Type B pancreatic cell (in vitro differentiated cells): ENCODE measurements around the gene FCAR. TPM values are rescaled to one million over a fixed set of nuclear protein-coding genes. Genes with fewer than 3 reads are reported as not detected.
"Not testable (repeated sequence)": the region's sequence is repeated elsewhere in the genome, so short reads cannot be mapped to it uniquely, and the experiment has no call there.

Source experiments
- DNase-seq: peaks from one replicate; pipeline ENCODE4 v3.0.0; 2021; ENCODE audit warnings: mixed read lengths; ENCODE audit not compliant: unreplicated experiment; ENCODE audit errors: extremely low spot score
- H3K27ac Mint-ChIP-seq: 2 replicates; pipeline ENCODE4 v1.8.0; 2021; ENCODE audit warnings: mild to moderate bottlenecking, mixed read lengths
- H3K27me3 Mint-ChIP-seq: 2 replicates; pipeline ENCODE4 v1.8.0; 2021; ENCODE audit warnings: mixed read lengths
- H3K36me3 Mint-ChIP-seq: 2 replicates; pipeline ENCODE4 v1.8.0; 2021; ENCODE audit warnings: mixed read lengths
- H3K4me1 Mint-ChIP-seq: one replicate; pipeline ENCODE4 v1.8.0; 2021; ENCODE audit warnings: mixed read lengths; ENCODE audit not compliant: unreplicated experiment
- H3K4me3 Mint-ChIP-seq: 2 replicates; pipeline ENCODE4 v1.8.0; 2021; ENCODE audit warnings: mild to moderate bottlenecking, mixed read lengths
- H3K9me3 Mint-ChIP-seq: 2 replicates; pipeline ENCODE4 v1.8.0; 2021; ENCODE audit warnings: mixed read lengths
- total RNA-seq: library from RNA; stranded (reverse); gene quantifications from 2 replicates; pipeline ENCODE4 v1.2.1, GENCODE V29; 2021; ENCODE audit warnings: low replicate concordance
- TF ChIP-seq, protein P1 (sequence below): fragments of 200-600 bp; sonication (generic); conservative IDR thresholded peaks from 2 replicates; pipeline ENCODE4 v1.5.0; 2021; ENCODE audit warnings: antibody characterized with exemption, mild to moderate bottlenecking

The FCAR gene
- total RNA-seq, 1 donor from 2014 or later = not detected

DNA sequence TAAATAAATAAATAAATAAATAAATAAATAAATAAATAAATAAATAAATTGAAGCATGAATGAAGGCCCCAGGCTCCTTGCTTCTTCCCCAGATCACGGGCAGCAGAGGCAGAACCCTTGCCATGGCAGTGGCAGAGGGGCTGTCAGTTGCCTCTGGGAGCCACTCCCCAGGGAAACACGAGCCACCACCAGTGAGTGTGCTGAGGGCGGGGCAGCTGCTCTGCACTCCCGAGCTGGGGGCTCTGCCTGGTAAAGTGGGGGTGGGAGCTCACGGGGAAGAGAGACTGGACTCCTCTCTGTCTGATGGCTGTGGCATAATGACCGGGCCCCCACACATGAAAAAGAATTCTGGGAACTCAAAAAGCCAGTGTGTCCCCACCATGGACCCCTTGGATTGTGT, 7.8 kb downstream of the FCAR start:
- H3K4me1 Mint-ChIP-seq = no peaks in the 10 kb centered on the region
- H3K27ac Mint-ChIP-seq = no peak overlapping the region
- no peak overlapping the region for H3K4me3 Mint-ChIP-seq
- H3K27me3 Mint-ChIP-seq = peaks cover 11% of the 10 kb centered on the region
- TF ChIP-seq, protein P1, sequence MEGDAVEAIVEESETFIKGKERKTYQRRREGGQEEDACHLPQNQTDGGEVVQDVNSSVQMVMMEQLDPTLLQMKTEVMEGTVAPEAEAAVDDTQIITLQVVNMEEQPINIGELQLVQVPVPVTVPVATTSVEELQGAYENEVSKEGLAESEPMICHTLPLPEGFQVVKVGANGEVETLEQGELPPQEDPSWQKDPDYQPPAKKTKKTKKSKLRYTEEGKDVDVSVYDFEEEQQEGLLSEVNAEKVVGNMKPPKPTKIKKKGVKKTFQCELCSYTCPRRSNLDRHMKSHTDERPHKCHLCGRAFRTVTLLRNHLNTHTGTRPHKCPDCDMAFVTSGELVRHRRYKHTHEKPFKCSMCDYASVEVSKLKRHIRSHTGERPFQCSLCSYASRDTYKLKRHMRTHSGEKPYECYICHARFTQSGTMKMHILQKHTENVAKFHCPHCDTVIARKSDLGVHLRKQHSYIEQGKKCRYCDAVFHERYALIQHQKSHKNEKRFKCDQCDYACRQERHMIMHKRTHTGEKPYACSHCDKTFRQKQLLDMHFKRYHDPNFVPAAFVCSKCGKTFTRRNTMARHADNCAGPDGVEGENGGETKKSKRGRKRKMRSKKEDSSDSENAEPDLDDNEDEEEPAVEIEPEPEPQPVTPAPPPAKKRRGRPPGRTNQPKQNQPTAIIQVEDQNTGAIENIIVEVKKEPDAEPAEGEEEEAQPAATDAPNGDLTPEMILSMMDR = no peak
- H3K9me3 Mint-ChIP-seq = no peaks in the 10 kb centered on the region
- DNase-seq = no peak
- H3K36me3 Mint-ChIP-seq = no peaks in the 10 kb centered on the region

DNA sequence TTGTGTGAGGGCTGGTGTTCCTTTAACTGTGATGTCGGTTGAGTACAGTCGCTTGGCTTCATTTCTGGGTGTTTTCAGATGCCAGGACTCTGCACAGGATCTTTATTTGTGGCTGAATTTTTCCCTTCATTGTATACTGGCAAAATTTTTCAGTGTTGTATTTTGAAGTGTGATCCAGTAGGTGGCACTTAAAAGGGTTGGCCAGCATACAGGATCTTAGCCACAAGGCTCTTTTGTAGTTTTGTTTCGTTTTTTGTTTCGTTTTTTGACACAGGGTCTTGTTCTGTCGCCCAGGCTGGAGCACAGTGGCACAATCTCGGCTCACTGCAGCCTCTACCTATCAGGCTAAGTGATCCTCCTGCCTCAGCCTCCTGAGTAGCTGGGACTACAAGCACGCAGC, 8.7 kb downstream of the FCAR start:
- Mint-ChIP-seq H3K27me3 (peaks cover 11% of the 10 kb centered on the region), H3K4me3 (no peak overlapping the region), H3K4me1 (no peaks in the 10 kb centered on the region), H3K9me3 (no peaks in the 10 kb centered on the region), H3K36me3 (no peaks in the 10 kb centered on the region), H3K27ac (no peak overlapping the region)
- DNase-seq = no peak
- TF ChIP-seq, protein P1 = no peak

DNA sequence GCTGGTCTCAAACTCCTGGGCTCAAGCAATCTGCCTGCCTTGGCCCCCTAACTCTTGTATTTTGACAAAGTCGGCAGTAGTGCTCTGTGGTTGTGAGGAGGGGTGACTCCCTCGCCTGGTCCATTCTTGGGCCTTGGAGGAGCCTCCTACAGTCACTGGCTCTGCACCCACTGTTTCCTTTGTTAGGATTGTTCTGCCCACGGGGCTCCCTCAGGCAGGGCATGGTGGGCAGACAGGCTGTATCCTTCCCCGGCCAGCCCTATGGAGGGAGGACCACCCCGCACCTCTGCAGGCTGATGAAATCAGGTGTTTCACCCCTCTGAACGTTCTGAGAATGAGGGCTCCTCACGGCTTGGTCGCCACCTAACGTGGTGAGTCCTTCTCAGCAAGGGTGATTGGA, 9.2 kb downstream of the FCAR start:
- H3K9me3 Mint-ChIP-seq = no peaks in the 10 kb centered on the region
- H3K4me1 Mint-ChIP-seq = no peaks in the 10 kb centered on the region
- no peak overlapping the region for H3K27ac Mint-ChIP-seq
- peaks cover 11% of the 10 kb centered on the region for H3K27me3 Mint-ChIP-seq
- TF ChIP-seq, protein P1 = no peak
- H3K36me3 Mint-ChIP-seq = no peaks in the 10 kb centered on the region
- no peak for DNase-seq
- H3K4me3 Mint-ChIP-seq = no peak overlapping the region

DNA sequence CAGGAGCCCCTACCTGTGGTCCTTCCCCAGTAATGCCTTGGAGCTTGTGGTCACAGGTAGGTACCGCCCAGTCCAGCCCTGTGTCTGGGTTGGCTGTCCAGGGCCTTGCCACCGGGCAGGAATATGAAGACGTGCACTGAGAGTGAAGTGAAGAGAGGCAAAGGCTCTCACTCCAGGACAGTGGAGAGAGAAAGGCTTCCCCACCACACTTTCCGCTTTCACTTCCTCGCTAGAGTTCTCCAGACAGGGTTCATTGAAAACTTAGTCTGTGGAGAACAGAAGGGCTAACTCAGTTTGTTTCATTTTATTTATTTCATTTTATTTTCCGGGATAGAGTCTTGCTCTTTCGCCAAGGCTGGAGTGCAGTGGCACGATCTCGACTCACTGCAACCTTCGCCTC, 14.2 kb downstream of the FCAR start:
- Mint-ChIP-seq H3K9me3 (no peaks in the 10 kb centered on the region), H3K27ac (no peak overlapping the region), H3K4me3 (no peak overlapping the region), H3K27me3 (no peaks in the 10 kb centered on the region), H3K4me1 (no peaks in the 10 kb centered on the region), H3K36me3 (no peaks in the 10 kb centered on the region)
- DNase-seq = peak; percentile 51
- TF ChIP-seq, protein P1 = no peak

DNA sequence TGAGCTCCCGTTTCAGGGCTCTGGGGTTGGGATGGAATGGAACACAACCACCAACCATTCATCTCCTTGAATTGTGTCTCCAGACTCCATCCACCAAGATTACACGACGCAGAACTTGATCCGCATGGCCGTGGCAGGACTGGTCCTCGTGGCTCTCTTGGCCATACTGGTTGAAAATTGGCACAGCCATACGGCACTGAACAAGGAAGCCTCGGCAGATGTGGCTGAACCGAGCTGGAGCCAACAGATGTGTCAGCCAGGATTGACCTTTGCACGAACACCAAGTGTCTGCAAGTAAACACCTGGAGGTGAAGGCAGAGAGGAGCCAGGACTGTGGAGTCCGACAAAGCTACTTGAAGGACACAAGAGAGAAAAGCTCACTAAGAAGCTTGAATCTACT, 15.5 kb downstream of the FCAR start:
- no peak overlapping the region for H3K4me3 Mint-ChIP-seq
- H3K27ac Mint-ChIP-seq = no peak overlapping the region
- no peaks in the 10 kb centered on the region for H3K4me1 Mint-ChIP-seq
- H3K9me3 Mint-ChIP-seq = no peaks in the 10 kb centered on the region
- no peaks in the 10 kb centered on the region for H3K27me3 Mint-ChIP-seq
- H3K36me3 Mint-ChIP-seq = no peaks in the 10 kb centered on the region
- TF ChIP-seq, protein P1 = no peak
- DNase-seq = peak; percentile 44

DNA sequence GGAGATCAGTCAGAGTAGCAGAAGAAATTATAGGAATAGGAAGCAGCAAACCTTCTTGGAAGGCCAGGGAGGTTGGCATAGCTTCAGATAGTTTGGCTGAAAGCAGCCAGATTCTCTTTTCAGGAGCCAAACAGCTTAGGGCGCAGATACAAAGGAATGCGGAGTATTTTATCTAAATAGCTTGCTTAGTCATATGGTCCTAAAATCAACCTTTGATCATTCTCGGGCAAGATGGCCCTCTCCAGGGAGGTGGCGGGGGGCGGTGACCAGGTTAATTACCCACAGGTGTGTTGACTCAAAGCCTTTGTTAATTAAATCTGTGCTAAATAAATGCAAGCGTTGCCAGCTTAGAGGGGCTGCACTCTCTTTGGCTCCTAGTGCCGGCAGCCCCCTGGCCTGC, 19.4 kb downstream of the FCAR start:
- Mint-ChIP-seq H3K27me3 (peaks cover 7% of the 10 kb centered on the region), H3K9me3 (no peaks in the 10 kb centered on the region), H3K27ac (no peak overlapping the region), H3K4me3 (no peak overlapping the region), H3K4me1 (no peaks in the 10 kb centered on the region), H3K36me3 (no peaks in the 10 kb centered on the region)
- TF ChIP-seq, protein P1 = no peak
- peak; percentile 42 for DNase-seq

DNA sequence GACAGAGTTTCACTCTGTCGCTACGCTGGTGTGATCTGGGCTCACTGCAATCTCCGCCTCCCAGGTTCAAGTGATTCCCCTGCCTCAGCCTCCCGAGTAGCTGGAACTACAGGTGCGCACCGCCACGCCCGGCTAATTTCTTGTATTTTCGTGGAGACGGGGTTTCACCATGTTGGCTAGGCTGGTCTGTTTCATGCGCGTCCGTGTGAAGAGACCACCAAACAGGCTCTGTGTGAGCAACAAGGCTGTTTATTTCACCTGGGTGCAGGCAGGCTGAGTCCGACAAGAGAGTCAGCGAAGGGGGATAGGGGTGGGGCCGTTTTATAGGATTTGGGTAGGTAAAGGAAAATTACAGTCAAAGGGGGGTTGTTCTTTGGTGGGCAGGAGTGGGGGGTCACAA, 20.1 kb downstream of the FCAR start:
- H3K27me3 Mint-ChIP-seq = peaks cover 14% of the 10 kb centered on the region
- not testable (repeated sequence) for H3K27ac Mint-ChIP-seq, H3K9me3 Mint-ChIP-seq, H3K36me3 Mint-ChIP-seq, H3K4me1 Mint-ChIP-seq, H3K4me3 Mint-ChIP-seq
- DNase-seq = peak; percentile 43
